NK-92 treated with Interleukin-12 subunit alpha and Interleukin-12 subunit beta, amount 100 ng/mL, for 24 hours (cell line): ENCODE data around the gene SLC2A9.
"Not testable (repeated sequence)": the region's sequence is repeated elsewhere in the genome, so short reads cannot be mapped to it uniquely, and the experiment has no call there.

ENCODE experiments used
- DNase-seq: peaks from one replicate; lab custom pipeline; 2025; lab: John Stamatoyannopoulos, UW

SLC2A9 gene

DNA sequence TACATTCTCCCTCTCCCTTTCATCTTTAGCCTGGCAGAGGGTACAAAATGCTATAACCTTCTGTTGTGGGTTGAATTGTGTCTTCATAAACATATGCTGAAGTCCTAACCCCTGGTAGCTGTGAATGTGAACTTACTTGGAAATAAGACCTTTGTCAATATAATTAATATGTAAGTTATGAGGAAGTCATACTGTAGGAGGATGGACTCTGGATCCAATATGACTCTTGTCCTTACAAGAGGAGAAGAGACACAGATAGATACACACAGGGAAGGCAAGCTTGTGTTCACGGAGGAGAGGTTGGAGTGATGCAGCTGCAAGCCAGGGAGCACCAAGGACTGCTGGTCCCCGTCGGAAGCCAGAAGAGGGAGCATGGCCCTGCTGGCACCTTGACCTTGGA is 94.7 kb downstream of the SLC2A9 start:
- DNase-seq, result no peak

DNA sequence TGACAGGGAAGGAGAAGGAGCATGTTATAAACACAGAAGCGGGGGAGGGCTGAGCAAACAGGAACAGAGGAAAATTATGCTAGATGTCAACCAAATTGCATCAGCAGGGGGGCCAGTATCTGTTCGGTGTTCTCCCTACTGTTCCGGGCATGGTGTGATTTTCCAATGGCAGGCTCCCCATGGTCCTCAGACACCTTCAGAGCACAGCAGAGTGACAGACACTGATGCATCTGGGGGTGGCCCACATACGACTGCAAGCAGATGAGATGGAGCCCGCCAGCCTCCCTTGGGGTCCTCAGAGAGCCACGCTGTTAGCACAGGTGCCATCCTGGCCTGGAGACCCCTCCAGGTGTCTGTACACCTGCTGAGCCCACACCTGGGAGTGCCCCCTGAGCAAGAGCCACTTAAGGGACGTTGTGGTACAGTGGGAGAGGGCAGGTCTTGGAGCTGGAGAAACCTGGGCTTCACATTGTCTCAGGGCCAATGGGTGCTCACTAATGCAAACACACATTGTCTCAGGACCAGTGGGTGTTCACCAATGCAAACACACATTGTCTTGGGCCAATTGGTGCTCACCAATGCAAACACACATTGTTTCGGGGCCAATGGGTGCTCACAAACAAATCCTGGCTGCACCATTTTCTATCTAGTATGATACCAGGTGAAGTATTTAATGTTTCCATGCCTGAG is 95.4 kb downstream of the SLC2A9 start:
- DNase-seq, result no peak

DNA sequence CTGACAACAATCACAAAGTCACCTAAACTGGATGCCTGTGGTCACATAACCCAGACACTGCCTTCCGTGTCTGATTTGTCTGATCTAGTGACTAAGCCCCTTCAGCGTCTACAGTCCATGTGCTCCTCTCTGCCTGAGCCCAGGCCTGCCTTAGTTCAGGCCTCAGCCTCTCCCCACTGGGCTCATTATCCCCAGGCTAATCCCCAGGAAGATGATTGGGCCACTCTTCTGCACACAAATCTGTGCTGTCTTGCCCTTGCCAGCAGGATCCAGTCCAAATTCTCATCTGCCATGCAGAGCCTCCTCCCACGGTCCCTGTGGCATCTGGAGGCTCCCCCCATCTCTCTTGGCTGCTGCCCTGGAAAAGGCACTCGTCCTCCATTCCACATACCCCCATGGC is 96.5 kb downstream of the SLC2A9 start:
- DNase-seq, result no peak

DNA sequence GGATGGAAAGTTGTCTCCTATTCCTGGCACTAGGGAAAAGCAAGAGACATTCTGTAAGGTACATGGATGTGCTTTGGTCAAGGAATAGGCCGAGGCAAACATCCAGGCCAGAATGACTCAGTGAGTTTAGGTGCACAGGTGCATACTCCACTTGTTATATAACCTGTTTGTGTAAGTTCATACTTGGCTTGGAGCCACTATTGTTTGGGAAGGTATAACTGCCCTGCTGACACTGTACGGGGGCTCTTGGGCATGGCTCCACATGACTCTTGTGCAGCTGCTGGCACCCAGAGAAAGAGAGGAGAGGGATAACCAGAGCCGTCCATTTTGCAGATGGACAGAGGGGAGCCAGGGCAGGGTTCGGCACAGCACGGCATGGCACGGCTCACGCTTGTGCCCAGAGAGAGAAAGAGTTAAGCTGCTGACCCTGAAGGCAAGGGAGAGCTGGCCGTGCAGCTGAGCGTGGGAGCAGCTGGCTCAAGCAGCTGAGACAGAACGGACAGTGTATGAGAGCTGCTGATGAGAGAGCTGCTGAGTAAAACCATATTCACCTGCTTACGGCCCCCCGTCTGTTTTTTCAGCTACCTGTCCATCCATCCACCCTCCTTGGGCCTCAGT is 98.0 kb downstream of the SLC2A9 start:
- DNase-seq, result no peak

DNA sequence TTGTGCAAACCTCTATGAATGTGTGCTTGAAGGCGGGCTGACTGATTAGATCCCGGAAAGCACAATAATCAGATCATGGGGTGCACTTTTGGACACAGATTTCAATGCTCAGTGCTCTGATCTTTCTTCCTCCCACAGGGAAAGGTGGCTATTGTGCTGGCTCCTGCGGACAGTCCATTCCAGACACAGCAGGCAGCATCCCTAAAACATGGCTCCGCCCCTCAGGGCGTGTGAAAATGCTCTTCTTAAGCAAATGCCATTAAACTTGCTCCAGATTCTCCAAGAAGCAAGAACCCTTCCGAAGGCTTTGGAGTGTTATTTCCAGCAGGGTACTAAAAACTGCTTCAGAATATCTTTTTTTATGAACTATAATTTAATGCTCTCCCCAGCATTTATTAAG is 100.0 kb downstream of the SLC2A9 start:
- no peak for DNase-seq

DNA sequence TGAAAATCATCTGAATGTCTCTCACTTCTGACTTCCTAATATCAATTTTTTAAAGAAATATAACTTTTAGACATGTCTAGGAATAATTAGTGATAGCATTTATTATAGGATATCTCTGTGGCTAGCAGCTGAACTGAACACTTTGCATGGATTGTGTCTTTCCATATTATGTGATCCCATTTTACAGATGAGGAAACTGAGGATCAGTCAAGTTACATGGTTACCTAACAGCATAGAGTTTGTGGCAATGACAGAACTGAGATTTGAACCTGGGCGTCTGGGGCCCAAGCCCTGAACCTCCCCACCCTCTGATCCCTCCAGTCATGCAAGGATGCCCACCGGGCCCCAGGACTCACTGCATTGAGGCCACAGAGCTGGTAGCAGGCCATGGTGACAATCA is 101.3 kb downstream of the SLC2A9 start:
- no peak for DNase-seq

DNA sequence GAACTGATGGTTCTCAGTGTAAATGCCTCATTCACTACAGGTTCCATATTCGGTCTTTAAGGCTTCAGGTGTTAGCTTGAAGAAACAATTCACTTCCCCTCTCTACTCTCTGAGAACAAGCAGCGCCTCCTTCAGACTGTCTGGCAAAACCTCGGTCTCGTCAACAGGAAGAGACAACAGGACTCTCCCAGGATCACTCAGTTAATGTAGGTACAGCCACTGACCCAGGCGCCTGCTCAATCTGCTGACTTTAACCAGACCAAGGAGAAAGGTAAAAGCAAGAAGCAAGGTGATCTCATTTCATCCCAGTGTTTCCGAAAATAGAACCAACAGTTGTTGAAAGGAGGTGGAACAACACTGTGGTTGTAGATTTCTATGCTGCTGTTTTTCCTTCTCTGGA is 102.2 kb downstream of the SLC2A9 start:
- no peak for DNase-seq

DNA sequence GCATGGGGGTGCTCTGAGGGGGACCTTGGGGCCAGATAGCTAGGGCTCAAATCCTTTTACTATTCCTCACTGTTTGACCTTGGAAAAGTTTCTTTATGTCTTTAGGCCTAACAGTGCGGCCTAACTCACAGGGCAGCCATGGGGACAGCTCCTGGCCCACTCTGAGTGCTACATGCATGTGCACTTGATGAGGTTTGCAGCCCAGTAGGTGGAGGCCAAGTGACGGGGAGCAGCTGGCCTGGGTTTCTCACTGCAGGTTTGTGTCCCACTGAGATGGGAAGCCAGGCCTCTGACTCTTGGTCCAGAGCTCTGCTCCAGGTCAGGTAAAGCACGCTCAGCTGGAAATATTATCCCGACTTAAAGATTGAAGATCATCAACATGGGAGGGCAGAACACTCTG is 102.8 kb downstream of the SLC2A9 start:
- no peak for DNase-seq

DNA sequence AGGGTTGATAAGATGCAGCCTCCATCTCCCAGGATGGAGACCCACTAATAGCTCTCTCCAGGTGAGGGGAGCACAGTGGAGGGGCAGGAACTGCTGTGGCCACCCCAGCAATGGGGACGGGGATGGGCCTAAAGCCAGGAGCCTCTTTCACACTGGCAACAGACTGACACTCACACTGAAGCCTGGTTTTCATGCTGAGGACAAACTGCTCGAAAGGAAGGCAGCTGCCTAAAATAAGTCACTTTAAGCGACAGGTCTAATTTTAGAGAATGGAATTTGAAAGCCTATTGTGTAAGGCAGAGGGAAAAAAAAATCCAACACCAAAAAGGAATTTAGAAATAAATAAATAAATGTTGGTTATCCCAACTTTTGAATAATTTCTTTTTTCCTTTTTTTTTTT is 104.4 kb downstream of the SLC2A9 start:
- DNase-seq, result no peak

DNA sequence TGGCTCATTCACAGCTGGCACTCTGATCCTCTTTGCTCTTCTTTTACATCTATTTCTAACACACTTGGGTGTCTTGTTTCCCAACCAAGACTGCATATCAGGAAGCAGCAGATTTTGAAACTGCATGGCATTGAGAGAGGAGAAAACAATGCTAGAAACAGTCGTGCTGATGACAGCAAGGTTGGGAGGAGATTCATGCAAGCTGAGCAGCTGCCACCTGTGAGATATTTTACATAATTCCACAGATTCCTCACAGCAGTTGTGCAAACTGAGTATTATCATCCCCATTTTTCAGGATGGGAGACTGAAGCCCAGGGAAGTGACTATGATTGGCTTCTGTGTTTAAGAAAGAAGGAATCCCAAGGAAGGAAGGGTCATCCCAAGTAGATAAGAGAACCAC is 105.0 kb downstream of the SLC2A9 start:
- no peak for DNase-seq

DNA sequence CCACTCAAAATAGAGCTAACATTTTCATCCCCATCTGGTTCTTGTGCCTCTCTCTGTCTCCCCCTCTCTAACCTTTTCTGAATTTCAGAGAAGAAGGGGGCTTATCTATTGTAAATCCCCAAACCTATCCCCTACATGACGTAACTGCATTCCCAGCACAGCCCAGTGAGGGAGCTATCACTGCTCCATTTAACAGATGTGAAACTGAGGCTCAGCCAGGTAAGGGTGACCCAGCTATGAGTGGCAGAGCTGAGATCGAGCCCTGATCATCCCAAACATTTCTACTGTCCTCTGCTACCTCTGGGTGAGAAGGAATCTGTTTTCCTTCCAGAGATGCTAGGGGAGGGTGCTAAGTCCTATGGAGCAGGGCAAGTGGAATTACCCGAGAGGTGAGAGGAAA is 107.5 kb downstream of the SLC2A9 start:
- DNase-seq, result no peak

DNA sequence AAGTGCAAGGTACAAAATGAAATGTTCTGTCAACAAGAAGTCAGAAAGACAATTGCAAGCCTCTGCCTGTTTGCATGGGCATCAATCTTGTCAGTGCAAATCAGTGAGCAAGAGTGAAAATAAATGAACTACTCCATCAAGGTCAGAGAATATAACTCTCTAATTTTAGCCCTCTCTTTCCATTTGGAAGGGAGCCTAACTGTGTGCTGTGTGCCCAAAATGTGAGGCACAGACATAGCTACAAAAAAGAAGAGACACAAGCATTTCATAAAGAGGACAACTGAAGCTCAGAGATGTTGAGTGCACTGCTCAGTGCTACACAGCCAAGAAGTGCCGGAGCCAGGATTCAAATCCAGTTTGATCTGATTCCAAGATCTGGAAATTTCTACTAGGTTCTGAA is 114.3 kb downstream of the SLC2A9 start:
- no peak for DNase-seq

DNA sequence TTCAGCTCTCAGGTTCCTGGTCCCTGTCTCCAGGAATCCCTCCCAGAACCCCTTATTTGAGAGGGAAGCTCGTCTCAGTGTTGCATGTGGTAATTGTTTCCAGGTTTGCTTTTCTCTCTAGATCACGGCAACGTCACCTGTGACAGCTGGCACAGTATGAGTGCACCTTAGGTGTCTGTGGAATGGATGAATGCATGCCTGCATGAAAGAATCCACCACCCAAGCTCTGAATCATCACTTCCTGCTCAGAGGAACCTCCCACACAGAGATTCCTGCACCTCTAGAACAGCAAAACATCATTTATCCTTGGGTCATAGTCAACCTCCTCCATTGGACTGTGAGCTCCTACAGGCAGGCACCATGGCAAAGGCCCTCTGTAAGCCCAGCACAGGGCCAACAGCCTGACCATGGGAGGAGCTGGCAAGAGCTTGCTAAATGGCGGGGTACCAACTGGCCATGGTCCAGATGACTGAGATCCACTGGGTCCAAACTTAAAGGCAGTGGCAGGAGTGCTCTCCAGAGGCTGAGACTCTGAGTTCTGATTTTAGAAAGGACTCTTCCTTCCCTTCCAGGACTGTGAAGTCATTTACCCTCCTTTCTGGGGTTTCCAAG is 116.2 kb downstream of the SLC2A9 start:
- DNase-seq, result no peak

DNA sequence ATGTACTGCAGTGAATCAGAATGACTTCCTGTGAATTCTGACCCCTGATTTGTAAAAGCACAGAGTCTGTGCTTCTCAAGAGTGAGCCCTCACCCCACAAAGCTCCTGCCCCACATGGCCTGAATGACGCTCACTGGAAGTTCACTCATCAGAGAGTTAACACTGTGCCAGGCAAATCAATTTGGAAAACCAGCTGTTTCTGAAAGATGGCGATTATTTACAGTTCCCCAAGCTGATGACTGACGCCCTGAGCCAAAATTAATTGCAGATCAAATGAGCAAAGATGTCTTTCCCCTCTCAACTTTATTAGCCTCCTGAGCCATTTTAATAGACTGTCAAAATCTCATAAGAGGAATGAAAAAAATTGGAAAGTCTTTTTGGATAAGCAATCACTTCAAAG is 118.0 kb downstream of the SLC2A9 start:
- no peak for DNase-seq

DNA sequence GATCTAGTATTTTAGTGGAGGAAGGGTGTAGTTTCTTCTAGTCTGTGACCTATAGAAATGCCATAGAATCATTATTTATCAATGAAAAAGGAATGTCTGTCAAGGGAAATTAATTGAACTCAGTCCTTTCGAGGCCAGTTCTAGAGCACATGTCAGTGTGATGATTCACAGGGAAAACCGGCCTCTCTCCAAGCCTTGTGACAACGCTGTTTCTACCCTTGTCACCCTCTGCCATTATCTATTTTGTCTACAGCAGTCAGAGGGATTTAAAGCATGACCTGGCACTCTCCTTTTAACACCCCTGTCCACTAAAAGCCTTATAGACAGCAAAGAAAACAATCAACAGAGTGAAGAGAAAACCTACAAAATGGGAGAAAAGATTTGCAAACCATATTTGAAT is 120.0 kb downstream of the SLC2A9 start:
- no peak for DNase-seq

DNA sequence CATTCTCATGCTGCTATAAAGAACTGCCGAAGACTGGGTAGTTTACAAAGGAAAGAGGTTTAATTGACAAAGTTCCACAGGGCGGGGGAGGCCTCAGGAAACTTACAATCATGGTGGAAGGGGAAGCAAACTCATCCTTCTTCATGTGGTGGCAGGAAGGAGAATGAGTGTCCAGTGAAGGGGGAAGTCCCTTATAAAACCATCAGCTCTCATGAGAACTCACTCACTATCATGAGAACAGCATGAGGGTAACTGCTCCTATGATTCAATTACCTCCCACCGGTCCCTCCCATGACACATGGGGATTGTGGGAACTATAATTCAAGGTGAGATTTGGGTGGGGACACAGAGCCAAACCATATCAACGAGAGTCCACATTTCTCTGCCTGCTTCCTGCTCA is 120.7 kb downstream of the SLC2A9 start:
- not testable (repeated sequence) for DNase-seq

DNA sequence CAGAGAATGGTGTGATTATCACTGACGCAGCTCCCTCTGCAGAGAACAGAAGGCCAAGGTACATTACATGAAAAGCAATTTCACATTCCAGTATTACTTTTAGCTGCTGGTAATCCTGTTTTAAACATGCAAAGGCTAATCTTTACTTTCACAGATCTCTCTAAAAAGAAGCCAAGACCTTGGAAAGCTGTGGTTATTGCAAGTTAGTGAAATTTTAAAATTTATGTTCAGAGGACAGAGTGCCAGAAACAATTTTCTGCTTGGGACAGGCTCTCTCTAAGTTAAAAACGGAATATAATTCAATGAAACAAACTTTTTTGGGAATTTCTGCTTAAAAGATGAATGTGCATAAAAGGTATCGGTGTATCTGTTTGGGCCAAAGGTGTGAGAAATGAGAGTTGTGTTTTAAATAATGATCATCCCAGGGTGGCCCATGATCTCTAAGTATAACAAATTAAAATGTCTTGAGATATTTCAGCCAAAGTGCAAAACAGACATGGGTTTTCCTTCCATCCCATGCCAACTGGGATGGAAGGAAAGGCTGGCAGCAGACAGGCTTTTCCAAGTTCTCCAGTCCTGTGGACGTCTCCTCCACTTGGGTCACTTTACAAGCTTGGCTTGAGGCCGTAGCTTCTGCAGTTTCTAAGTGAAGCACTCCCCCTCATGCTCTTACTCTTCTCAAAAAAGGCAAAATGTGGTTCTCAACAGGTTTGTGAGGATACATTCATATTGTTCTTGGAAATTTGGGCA is 121.8 kb downstream of the SLC2A9 start:
- DNase-seq, result no peak

DNA sequence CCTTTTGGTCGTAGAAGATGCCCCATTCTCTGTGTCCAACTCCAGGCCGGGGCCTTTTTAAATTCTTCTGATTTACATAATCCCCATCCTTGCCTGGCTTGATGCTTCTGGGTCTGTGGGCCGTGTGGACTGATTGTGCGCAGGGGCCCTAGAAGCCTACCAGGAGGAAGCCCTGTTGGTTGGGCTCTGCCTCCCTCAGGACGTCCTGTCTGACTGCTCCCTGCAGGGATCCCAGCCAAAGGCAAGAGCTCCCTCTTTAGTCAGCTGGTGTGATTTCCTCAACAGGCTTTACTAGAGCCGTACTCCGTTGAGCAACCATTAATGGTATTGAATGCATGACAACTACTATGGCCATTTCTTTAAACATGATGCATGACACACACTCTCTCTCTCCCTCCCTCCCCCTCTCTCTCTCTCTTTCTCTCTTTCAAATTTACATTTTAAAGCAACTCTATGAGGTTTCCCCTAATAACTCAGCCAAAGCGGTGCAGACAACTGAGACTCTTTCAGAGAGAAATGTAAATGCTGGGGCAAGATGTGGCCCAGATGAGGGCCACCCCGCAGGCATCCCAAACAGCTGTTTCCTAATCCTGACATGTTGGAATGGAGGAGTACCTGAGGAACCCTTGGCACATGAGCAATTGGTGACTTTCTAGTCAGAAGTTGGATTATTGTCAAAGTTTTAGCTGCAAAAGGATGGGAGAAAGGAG is 122.5 kb downstream of the SLC2A9 start:
- no peak for DNase-seq

DNA sequence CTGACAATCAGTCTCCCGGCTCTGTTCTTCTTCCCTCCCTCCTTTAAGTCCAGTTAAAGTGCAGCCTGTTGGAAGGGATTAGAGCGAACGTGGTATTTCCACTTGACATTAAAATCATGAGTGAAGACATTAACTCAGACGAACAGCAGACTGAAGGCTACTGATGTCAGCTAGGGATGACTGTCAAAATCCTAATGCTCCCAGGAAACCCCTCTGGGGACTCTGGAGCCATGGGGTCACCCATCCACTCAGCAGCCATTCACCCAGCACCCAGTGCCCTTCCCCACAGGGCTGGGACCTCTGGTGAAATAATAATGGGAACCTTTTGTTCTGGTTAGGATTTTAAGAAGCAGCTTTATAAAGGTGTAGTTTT is 126.0 kb downstream of the SLC2A9 start:
- no peak for DNase-seq

DNA sequence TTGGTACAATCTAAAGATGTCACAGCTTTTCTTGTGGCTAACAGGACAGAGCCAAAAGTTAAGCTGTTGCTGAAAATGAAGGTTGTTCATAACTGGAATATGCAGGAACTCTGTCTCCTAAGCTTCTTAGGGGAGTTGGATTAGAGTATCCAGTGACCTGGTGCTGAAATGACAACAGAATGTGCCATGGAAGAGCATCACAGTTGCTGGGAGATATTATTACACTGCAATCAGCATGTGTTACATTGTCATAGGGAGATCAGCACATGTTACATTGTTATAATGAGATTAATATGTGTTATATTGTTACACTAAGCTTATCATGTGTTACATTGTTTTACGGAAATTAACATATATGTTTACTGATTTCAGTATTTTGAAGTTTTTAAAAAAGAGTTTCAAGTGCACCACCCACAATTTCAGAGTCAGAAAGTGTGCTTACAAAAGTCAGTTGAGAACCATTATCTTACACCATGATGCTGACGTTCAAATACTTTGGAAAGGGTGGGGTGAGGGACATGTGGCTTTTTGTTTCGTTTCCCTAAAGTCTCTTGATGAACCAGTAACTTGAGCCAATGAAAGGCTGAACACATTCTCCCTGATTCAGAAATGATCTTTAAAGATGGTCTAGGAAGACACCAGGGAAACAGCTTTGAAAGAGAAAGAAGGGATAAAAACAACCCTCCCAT is 126.5 kb downstream of the SLC2A9 start:
- DNase-seq, result no peak

DNA sequence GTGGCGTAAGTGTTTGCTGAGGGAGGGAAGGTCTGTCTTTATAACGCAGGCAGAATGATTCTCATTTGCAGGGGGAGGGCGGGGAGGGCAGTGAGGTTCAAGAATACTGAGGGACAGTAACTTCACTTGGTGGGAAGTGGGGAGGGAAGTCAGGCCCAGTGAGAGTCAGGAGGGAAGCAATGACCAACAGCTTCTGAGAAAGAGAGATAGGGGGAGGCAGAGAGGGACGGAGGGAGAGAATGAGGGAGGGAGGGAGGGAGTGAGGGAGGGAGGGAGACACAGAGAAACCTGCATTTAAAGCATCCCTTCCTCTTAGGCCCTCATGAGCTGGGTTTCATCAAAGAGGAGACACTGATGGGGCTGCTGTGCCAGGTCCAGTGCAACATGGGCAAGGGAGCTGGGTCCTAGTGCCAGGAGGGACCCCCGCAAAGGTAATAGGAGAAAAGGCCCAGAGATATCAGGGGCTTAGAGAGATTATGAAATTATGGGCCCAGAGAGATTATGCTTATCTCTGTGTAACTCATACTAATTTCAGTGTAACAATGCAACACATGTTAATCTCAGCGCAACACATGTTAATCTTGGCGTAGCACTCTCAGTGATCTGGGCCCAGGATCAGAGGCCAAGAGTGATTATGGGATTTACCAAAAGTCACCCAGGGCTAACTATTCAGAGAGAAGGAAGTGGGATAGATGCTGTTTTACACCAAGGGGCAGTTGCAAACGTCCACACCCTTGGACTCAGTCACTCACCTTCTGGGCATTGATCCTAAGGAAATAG is 127.8 kb downstream of the SLC2A9 start:
- no peak for DNase-seq
